ENCODE results near the gene RNASE13.

RNASE13 gene

GRCh38 chr14:21066882-21067502 lies 32.4 kb upstream of the RNASE13 start:
- peak in 1 of 56 donors; percentile 9 for DNase-seq

DNA sequence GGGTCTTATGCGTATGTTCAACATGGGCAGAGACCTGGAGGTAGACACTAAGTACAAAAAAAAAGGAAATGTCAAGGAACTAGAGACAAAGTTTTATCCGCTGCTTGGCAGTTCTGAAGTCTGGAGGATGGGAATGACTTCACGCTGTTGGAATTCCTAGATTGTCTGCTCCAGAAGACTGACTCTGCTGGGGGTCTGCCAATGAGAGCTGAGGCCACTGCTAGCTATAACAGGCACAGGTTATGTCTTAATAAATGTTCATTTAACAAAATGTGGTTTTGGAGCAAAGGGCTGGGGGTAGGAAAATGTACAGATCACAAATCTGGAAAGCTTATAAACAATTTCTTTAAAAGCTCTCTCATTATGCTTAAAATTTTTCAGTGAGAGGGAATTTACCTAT lies 28.9 kb upstream of the RNASE13 start:
- no peak for DNase-seq

DNA sequence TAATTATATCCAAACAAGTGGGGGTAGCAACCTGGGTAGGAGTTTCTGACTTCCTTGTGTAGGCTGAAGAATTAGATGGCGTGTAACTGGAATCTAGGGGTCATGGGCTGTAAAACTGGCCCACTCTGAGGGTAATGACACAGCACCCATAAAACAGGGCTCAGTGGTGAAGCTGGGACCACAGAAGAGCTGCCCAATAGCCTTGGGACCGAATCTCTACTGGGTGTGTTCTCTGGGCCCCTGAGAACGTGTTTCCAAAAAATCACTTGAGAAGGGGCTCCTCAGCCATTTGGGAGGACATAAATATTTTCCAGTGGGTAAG lies 26.7 kb upstream of the RNASE13 start:
- no peak for DNase-seq

- DNase-seq, result no peak
Measured at GRCh38 chr14:21060614-21061346, 26.2 kb upstream of the RNASE13 start.

DNA sequence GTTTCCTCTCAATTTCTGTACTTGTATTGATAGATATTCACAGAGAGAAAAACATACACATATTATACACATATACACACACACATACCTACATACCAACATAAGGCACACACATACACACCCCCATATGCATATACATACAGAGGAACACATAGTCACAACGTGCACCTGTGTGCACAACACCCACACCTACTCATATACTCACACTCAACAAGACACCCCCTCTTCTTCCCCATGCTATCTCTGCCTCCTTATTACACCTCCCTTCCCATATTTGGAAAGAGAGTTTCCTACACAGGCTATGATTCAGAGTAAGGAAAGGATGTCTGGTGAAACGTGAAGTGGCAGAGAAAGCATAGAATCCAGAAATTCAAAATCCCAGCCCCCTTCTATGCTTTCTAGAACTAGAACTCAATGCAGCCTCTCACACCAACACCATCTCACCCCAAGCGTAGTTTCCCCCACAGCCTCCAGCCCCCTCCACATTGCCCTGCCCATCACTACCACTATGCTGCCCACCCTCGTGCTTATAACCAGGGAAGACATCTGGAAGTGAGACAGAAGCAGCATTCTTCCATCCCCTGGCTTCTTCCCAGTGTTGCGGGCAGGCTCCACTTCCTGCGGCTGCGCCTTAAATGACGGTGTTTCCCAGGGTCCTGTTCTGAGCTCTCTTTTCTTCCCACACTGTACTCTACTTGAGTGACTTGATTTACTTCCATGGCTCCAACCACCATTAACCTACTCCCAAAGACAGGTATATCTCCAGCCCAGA lies 25.4 kb upstream of the RNASE13 start:
- peak in 21 of 56 donors; percentile 5 to 52 (median 16) for DNase-seq

DNA sequence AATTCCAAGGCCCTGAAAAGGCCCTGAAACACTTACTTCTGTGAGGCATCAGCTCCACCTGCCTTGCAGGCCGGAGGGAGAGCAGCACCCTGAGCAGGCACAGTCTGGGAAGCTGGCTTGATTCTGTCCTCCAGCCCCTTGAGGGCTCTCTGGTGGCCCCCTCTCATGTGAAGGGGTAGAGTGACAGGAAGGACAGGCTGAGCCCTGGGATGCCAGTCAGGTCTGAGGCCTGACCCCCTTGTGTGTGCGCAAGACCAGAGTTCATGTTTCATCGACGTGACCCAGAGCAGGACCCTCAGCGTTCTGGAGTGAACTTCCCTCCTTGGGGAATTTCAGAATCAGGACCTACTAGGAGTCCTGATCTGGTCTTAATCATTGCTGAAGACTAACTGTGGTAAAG lies 24.3 kb upstream of the RNASE13 start:
- no peak for DNase-seq

DNA sequence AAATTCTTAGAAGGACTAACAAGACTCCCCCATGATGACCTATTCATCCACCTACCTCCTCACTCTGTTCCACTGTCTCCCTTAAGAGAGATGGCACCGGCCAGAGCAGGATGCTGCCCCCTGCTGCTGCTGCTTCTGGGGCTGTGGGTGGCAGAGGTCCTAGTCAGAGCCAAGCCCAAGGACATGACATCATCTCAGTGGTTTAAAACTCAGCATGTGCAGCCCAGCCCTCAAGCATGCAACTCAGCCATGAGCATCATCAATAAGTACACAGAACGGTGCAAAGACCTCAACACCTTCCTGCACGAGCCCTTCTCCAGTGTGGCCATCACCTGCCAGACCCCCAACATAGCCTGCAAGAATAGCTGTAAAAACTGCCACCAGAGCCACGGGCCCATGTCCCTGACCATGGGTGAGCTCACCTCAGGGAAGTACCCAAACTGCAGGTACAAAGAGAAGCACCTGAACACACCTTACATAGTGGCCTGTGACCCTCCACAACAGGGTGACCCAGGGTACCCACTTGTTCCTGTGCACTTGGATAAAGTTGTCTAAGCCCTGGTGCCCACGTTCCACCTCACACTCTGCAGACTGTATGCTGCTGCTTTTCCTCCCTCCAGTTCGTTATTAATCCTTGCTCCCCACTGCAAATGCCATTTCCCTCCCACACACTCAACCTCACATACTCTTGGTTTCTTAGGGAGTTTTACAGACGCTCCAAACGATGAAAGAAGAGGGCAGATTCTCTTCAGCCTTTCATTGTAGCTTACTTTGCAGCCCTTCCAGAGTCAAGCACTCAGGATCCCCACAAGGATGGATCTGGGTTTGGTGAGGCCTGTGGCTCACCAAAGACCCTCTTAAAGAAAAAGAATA lies 23.4 kb upstream of the RNASE13 start, which contains the start of gene RNASE8:
RNASE8 (plus strand) TSS at position 20 of the 873 bp plus-strand sequence; CDS start at position 91, 71 bp downstream.
- peak in 1 of 56 donors; percentile 1 for DNase-seq

DNA sequence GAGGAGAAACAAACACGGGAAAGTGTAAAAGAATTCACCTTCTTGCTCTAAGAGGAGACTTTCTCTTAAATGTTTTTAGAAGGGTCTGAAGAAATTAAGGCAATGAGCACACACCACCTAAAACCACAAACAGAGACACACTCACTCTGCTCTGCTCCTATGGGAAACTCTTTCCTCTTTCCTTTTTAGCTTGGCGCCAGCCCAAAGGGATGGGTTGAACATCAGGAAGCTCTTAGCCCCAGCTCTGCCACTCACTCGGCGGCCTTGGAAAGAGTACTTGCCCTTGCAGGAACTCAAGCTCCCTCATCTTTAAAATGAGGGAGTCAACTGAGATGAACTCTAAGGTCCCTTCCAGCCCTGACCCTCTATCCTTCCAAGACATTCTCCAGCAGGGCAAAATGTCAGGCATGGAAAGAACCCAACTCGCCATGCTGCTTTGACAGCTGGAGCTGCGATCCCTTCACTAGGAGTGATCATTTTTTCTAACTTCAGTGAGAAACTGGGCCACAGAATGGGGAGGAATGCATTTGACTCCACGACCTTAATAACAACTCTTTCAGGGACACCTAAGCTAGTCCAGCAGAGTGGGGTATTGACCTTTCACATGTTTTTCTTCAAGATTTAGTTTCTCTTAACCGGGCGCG lies 22.0 kb upstream of the RNASE13 start:
- DNase-seq, result no peak

DNA sequence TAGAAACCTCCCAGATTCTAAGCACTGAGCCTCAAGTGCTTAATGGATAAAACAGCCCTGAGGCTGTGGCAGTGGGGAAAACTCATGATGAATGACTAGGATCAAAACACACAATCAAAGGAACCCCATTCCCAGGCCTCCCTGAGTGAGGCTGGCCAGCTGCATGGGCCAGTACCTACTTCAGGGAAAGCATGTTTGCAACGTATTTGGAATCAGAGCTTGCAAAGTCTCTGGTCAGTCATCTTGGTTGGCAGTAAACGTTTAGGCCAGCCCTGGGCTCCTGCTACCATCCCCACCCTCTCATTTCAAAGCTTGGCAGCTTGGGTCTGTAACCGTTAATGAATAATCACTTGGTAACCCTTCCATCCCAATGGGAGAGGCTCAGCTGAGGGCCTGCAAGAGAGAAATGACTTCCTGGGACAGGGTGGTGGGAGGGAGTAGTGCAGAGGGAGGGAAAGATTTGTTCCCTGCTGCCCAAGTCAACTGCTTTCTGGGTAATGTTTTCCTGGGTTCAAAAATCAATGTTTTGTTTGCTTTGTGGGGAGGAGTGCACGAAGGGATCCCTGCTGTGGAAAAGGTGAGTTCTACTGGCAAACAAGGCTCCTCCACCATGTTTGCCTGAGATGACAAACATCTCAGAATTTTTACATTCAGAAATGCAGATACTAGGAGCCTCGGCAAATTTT lies 21.0 kb upstream of the RNASE13 start:
- no peak for DNase-seq

DNA sequence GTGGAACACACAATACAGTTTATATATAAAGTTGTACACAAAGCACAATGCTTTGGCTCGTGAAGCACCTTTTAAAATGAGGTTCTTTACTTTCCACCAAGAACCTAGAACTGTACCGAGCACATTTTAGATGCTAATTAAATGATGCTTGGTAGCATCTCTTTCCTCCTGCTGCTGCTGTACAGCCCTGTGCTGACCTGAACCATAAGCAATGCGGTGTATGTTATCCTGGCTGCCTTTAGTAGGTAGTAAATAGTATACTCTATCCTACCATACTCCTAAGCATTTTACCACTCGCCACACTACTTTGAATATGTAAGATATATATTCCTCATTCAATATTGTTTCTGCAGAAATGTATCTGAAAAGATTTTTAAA lies 20.1 kb upstream of the RNASE13 start:
- no peak for DNase-seq

- DNase-seq, result no peak
Measured at GRCh38 chr14:21054123-21054767, 19.6 kb upstream of the RNASE13 start.

GRCh38 chr14:21053184-21054122 lies 18.8 kb upstream of the RNASE13 start:
- no peak for DNase-seq

- DNase-seq, result no peak
Measured at GRCh38 chr14:21050597-21050996, 16.0 kb upstream of the RNASE13 start.

- no peak for DNase-seq
Measured at GRCh38 chr14:21049271-21049673, 14.7 kb upstream of the RNASE13 start.

- no peak for DNase-seq
Measured at GRCh38 chr14:21048638-21049037, 14.0 kb upstream of the RNASE13 start.

DNA sequence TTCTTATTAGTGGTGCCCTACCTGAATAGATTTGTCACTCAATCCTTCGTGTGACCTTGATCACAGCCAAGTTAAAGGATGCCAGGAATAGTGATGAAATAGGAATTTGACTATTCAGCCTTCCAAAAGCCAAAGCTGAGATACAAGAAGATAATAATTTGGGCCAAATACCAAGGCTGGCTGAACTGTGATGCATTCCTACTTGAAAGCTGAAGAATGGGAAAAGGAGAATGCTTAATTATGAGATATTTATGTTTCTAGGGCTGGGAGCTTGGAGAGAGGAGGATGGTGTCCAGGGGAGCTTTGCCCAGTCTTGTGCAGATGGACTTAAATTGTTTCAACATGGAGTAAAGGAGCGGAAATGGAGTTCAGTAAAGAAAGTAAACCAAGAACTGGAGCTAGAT lies 12.8 kb upstream of the RNASE13 start:
- DNase-seq, result no peak

- DNase-seq, result no peak
Measured at GRCh38 chr14:21043974-21044618, 9.5 kb upstream of the RNASE13 start.

DNA sequence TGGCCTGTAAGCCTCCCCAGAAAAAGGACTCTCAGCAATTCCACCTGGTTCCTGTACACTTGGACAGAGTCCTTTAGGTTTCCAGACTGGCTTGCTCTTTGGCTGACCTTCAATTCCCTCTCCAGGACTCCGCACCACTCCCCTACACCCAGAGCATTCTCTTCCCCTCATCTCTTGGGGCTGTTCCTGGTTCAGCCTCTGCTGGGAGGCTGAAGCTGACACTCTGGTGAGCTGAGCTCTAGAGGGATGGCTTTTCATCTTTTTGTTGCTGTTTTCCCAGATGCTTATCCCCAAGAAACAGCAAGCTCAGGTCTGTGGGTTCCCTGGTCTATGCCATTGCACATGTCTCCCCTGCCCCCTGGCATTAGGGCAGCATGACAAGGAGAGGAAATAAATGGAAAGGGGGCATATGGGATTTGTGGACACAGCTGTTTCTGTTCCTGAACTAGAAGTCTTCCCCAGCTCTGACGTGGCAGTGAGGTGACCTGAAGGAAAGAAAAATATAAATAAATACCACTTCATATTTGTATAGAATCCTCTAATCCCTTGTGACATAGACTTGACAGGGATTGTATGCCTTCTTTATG lies 8.9 kb upstream of the RNASE13 start:
- DNase-seq, result no peak

Measured in nucleus accumbens (tissue), 56 donors.